ENCODE results near the gene TRMT11. TPM values are rescaled to one million over a fixed set of nuclear protein-coding genes. Genes with fewer than 3 reads are reported as not detected.

The TRMT11 gene
- total and polyA plus RNA-seq, 9 of the 15 experiments (the other 6 are each of a cell fraction or from before 2014, with no cell fraction given) = 38.8 to 88.0 (median 59.8) TPM

- no peak for TF ChIP-seq FOXA3 (CRISPR knock-in tag; conservative IDR thresholded peaks at IDR 0.05 in 1 of 2, IDR thresholded peaks at IDR 0.05 in 1 of 2)
- TF ChIP-seq HLTF (IDR thresholded peaks at IDR 0.05) = peak; percentile 75; the same call in 1 of the 2 replicates
- no peak for TF ChIP-seq CREBBP (IDR thresholded peaks at IDR 0.05; ENCODE audit: low read depth, low read length)
- TF ChIP-seq MAFF (IDR thresholded peaks at IDR 0.05; ENCODE audit: low read length) = peak; percentile 79; the same call in 1 of the 2 replicates
- peak; percentile 80 for TF ChIP-seq CCNT2 (IDR thresholded peaks at IDR 0.05; ENCODE audit: borderline replicate concordance, extremely low read depth, insufficient read length, low read depth, low read length)
- TF ChIP-seq FIP1L1 (IDR thresholded peaks at IDR 0.05; ENCODE audit: low read depth, low read length, poor library complexity, severe bottlenecking) = no peak
- TF ChIP-seq RAD21 (CRISPR knock-in tag; conservative IDR thresholded peaks at IDR 0.05 in 1 of 2, IDR thresholded peaks at IDR 0.05 in 1 of 2) = no peak
- TF ChIP-seq SMARCA4 (IDR thresholded peaks at IDR 0.05) = peak; percentile 80; the same call in 1 of the 2 replicates
- no peak for TF ChIP-seq MGA (IDR thresholded peaks at IDR 0.05)
- no peak for TF ChIP-seq POLR3A (IDR thresholded peaks at IDR 0.05; ENCODE audit: borderline replicate concordance, extremely low read depth, insufficient read depth, insufficient read length)
- TF ChIP-seq SREBF1 (IDR thresholded peaks at IDR 0.05; ENCODE audit: borderline replicate concordance, low read depth, low read length) = no peak
- TF ChIP-seq CHD4 (IDR thresholded peaks at IDR 0.05; ENCODE audit: insufficient read depth, insufficient replicate concordance, low read depth, low read length, poor library complexity, severe bottlenecking) = no peak
- 0 out of 2 replicates have a peak, but pooled peaks have one; percentile 50 for TF ChIP-seq GATAD2B (IDR thresholded peaks at IDR 0.05; ENCODE audit: borderline replicate concordance)
- no peak for TF ChIP-seq ZNF174 (CRISPR knock-in tag; IDR thresholded peaks at IDR 0.05)
- 0 out of 2 replicates have a peak, but pooled peaks have one; percentile 7 for TF ChIP-seq MTA2 (IDR thresholded peaks at IDR 0.05; ENCODE audit: low read depth)
- peak; percentile 77 to 87 for TF ChIP-seq KDM1A (IDR thresholded peaks at IDR 0.05)
These were observed 40.8 kb upstream of the TRMT11 start (continued) for GRCh38 chr6:125945378-125946141.

All from K562 (cell line).